HG03571 (cell line): ENCODE data around the gene OR2L5.
A peak's percentile ranks its signal among the peaks of the same experiment; 100 is the strongest.

Experiments used
- ATAC-seq: cut with Tn5 transposase; IDR thresholded peaks from one replicate; pipeline ENCODE4 v1.9.1; 2021; ENCODE audit not compliant: unreplicated experiment

The OR2L5 gene, protein sequence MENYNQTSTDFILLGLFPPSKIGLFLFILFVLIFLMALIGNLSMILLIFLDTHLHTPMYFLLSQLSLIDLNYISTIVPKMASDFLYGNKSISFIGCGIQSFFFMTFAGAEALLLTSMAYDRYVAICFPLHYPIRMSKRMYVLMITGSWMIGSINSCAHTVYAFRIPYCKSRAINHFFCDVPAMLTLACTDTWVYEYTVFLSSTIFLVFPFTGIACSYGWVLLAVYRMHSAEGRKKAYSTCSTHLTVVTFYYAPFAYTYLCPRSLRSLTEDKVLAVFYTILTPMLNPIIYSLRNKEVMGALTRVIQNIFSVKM

DNA sequence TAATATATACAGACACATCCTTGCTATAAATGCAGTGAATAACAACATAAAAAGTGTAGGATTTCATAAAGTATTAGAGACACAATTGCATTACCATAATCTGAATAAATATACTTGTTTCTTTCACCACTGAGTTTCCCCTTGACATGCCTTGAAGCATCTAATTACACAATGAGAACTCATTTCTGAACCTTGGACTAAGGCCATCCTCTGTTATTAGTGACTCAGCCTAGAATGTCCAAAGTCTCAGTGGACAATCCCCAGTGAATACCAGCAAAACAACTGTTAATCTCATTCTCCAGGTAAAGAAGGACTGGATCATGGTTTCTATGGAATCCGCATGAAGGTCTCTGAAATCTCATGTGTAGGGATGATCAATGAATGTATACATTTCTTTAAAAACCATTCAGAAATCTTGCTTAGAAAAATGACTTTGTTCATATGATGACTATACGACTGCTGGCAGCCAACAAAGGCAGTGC, at the start of gene OR2L5:
Gene OR2L5, plus strand, starts transcription at position 432 of the 482 bp plus-strand sequence. CDS start 8,288 bp downstream, outside the sequence.
- ATAC-seq: no peak

DNA sequence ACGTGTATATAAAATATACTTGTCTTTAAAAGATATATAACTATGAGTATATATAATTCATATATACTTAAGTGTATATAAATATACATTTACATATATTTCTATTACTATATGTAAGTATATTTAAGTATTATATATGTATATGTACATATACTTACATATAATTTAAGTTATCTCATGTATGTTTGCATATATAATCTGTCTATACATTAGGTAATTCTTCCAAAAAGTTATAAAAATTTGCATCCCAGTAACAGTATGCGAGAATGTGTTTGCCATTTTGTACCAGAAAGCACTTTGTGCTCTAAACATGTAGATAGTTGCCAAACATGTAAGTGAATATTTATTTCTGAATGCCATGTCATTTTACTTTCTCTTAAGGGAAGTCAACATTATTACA, 48.5 kb upstream of the OR2L5 start, which contains the start of gene OR2AK2:
Gene OR2AK2, plus strand, starts transcription at position 301 of the 400 bp plus-strand sequence. CDS start 144 bp downstream, outside the sequence.
- ATAC-seq: no peak

DNA sequence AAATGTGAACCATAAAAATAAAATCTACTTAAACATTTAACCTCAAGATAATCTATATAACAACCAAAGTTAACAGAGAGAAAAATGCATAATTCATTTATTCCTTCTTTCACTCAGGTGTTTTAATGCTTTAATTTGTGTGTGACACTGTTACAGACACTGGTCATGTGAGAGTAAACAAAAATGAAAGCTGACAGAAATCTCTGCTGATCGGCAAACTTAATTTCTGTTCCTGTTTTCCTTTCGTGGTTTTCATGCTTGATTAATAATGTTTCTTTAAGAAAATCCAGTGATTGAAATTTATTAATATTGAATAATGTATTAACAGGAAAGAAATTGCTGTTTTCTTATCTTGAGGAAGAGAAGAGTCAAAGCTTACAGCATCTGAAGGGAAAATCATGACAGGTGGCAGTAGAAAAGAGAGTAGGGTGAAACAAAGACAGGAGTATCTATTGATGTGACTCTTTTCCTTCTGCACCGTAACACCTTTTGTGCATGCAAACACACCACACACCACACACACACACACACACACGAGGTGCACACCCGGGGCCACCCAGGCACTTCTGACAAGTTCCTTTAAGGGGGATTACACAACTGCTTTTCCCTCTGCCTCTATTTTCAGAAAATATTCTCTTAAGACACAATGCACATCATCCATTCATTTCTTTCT, 46.8 kb upstream of the OR2L5 start:
- peak; percentile 77 for ATAC-seq

- ATAC-seq: no peak
These were observed 20.5 kb upstream of the OR2L5 start for GRCh38 chr1:247992986-247993385.

- no peak for ATAC-seq
These were observed 14.6 kb upstream of the OR2L5 start for GRCh38 chr1:247998811-247999210.

- no peak for ATAC-seq
These were observed 13.3 kb upstream of the OR2L5 start for GRCh38 chr1:248000169-248000568.

GRCh38 chr1:248007778-248008177, 5.7 kb upstream of the OR2L5 start:
- ATAC-seq: no peak

GRCh38 chr1:248009681-248010080, 3.8 kb upstream of the OR2L5 start:
- ATAC-seq: no peak

DNA sequence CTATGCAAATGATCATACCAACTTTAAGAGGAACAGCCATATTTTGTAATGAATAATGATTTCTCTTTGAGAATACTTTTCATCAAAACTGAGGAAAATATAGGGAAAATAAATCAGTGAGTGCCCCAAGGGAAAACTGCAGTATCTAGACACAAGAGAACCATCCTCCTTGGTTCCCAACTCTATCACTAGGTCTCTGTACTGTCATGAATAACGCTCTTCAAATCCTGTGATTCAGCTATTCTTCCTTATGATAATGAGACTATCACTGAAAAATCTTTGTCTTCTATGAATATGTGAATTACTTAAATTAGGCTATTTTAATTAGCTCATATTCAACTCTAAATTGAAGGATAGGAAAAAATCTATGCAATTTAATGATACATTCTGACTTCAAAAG, 2.3 kb downstream of the OR2L5 start:
- no peak for ATAC-seq

DNA sequence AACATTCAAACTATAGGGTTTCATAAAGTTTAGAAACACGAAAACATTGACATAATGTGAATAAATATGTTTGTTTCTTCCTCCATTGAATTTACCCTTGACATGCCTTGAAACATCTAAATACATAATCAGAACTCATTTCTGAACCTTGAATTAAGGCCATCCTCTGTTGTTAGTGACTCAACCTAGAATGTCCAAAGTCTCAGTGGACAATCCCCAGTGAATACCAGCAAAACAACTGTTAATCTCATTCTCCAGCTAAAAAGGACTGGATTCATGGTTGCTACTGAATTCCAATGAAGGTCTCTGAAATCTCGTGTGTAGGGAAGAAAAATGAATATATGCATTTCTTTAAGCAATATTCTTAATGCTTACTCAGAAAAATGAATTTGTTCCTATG, 16.3 kb downstream of the OR2L5 start, which contains the start of gene OR2L2:
Gene OR2L2, plus strand, starts transcription at position 301 of the 400 bp plus-strand sequence. CDS start 8,198 bp downstream, outside the sequence.
- no peak for ATAC-seq

- no peak for ATAC-seq
These were observed 31.7 kb downstream of the OR2L5 start for GRCh38 chr1:248045209-248045608.

- no peak for ATAC-seq
These were observed 33.1 kb downstream of the OR2L5 start, which contains the start of gene OR2L3 for GRCh38 chr1:248046536-248046935. Gene OR2L3, plus strand, starts transcription at chr1:248046836. Its CDS starts 13,846 bp downstream, at chr1:248060682.

DNA sequence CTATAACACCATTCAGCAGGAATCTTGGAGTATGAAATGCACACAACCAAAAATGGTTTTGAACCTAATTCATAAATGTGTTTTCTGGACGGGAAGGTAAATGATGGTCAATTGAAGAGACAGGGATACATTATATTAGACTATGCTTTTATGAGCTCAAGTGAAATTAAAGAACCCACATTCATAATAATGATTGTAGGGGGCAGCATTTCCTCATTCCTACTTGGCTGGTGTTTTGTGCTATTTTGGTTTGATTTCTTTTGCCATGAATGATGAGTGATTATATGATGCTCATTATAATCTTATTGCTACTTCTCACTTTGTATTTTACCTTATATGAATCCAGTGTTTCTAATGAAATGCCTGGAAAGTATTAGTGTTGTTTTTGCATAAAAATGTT, 33.5 kb downstream of the OR2L5 start:
- ATAC-seq: no peak

- ATAC-seq: no peak
These were observed 41.2 kb downstream of the OR2L5 start for GRCh38 chr1:248054671-248055070.

DNA sequence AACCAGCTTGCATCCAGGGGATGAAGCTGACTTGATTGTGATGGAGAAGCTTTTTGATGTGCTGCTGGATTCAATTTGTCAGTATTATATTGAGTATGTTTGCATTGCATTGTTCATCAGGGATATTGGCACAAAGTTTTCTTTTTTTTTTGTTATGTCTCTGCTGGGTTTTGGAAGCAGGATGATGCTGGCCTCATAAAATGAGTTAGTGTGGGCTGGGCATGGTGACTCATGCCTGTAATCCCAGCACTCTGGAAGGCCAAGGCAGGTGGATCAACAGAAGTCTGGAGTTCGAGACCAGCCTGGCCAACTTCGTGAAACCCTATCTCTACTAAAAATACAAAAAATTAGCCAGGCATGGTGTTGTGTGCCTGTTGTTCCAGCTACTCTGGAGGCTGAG, 41.8 kb downstream of the OR2L5 start:
- ATAC-seq: no peak

DNA sequence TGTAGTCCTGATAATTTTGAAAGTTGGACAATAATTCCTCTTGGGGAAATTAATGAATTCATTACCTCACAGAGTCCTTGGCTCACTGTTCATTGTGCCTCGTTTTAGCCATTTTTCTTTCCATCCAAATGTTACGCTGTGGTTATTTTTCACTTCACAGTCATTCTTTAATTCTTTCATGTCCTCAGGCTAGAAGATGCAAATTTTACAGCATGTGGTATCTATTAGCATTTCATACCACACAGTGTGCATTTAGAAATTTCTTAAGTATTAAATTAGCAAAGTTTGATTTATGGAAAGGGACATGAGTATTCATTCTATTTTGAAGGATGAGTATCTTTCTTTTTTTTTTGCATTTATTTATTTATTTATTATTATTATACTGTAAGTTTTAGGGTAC, 51.6 kb downstream of the OR2L5 start:
- no peak for ATAC-seq

- ATAC-seq: no peak
These were observed 52.1 kb downstream of the OR2L5 start for GRCh38 chr1:248065604-248066003.
